Hepatocyte (in vitro differentiated cells): ENCODE data around the gene CFAP68. TPM values are rescaled to one million over a fixed set of nuclear protein-coding genes. Genes with fewer than 3 reads are reported as not detected.

Experiments used
- DNase-seq: peaks from one replicate; pipeline ENCODE4 v3.0.0-alpha.2; 2016; ENCODE audit warnings: low spot score
- H2AFZ ChIP-seq: fragments of 200-600 bp; sonication (generic); 2 replicates; pipeline ENCODE4 v1.6.0; 2016; ENCODE audit warnings: antibody characterized with exemption, mild to moderate bottlenecking
- H3K27ac ChIP-seq: fragments of 200-600 bp; sonication (generic); 2 replicates; pipeline ENCODE4 v1.5.1; 2016; ENCODE audit warnings: mild to moderate bottlenecking
- H3K27me3 ChIP-seq: fragments of 200-600 bp; sonication (generic); 2 replicates; pipeline ENCODE4 v1.6.1; 2016
- H3K36me3 ChIP-seq: fragments of 200-600 bp; sonication (generic); replicated peaks from 2 replicates; pipeline ENCODE4 v1.5.1; 2016; ENCODE audit warnings: low read depth; ENCODE audit not compliant: insufficient read depth
- H3K4me1 ChIP-seq: fragments of 200-600 bp; sonication (generic); 2 replicates; pipeline ENCODE4 v1.5.1; 2016; ENCODE audit warnings: mild to moderate bottlenecking, moderate library complexity; ENCODE audit not compliant: insufficient read depth
- H3K4me2 ChIP-seq: fragments of 200-600 bp; sonication (generic); 2 replicates; pipeline ENCODE4 v1.6.0; 2016
- H3K4me3 ChIP-seq: fragments of 200-600 bp; sonication (generic); 2 replicates; pipeline ENCODE4 v1.5.1; 2016; ENCODE audit warnings: mild to moderate bottlenecking
- H3K79me2 ChIP-seq: fragments of 200-600 bp; sonication (generic); 2 replicates; pipeline ENCODE4 v1.6.0; 2017; ENCODE audit warnings: mild to moderate bottlenecking
- H3K9me2 ChIP-seq: fragments of 200-600 bp; sonication (generic); replicated peaks from 2 replicates; pipeline ENCODE4 v1.6.0; 2017; ENCODE audit warnings: mild to moderate bottlenecking; ENCODE audit not compliant: insufficient read depth
- H3K9me3 ChIP-seq: fragments of 200-600 bp; sonication (generic); 2 replicates; pipeline ENCODE4 v1.5.1; 2016; ENCODE audit warnings: low read depth, mild to moderate bottlenecking
- H4K20me1 ChIP-seq: fragments of 200-600 bp; sonication (generic); 2 replicates; pipeline ENCODE4 v1.6.0; 2016; ENCODE audit warnings: mild to moderate bottlenecking; ENCODE audit not compliant: insufficient read depth, poor library complexity, severe bottlenecking
- EZH2 ChIP-seq: fragments of 200-600 bp; sonication (generic); IDR thresholded peaks from 2 replicates; pipeline ENCODE4 v1.6.1; 2016; ENCODE audit warnings: antibody characterized with exemption, mild to moderate bottlenecking, borderline replicate concordance
- EZH2phosphoT487 ChIP-seq: fragments of 200-600 bp; sonication (generic); IDR thresholded peaks from one replicate; pipeline ENCODE4 v1.6.1; 2018; ENCODE audit warnings: antibody characterized with exemption, mild to moderate bottlenecking, low read depth, moderate library complexity; ENCODE audit not compliant: unreplicated experiment, severe bottlenecking
- WGBS: methylation state at CpG from one replicate; pipeline ENCODE4 v1.1.6; 2016; ENCODE audit warnings: low lambda C conversion rate; ENCODE audit errors: missing lambda C conversion rate; 5-methylcytosine and 5-hydroxymethylcytosine counted together
- polyA plus RNA-seq: library from polyadenylated mRNA; unstranded; fragments of >200 nt; fragmentation: Nextera tagmentation; extraction: Ambion mirVana; gene quantifications from 2 replicates; pipeline ENCODE4 v1.2.1, GENCODE V29; 2016
- total RNA-seq: library from RNA; depleted of rRNA; stranded (reverse); fragments of >200 nt; gene quantifications from 2 replicates; pipeline ENCODE4 v1.2.3, GENCODE V29; 2014
- TF ChIP-seq, protein P1 (sequence below): fragments of 200-600 bp; sonication (generic); IDR thresholded peaks from 2 replicates; pipeline ENCODE4 v1.5.1; 2016; ENCODE audit warnings: antibody characterized with exemption, mild to moderate bottlenecking; ENCODE audit not compliant: poor library complexity

CFAP68 gene
- total and polyA plus RNA-seq, 2 experiments from 2014 or later = 21.8 to 24.6 TPM

DNA sequence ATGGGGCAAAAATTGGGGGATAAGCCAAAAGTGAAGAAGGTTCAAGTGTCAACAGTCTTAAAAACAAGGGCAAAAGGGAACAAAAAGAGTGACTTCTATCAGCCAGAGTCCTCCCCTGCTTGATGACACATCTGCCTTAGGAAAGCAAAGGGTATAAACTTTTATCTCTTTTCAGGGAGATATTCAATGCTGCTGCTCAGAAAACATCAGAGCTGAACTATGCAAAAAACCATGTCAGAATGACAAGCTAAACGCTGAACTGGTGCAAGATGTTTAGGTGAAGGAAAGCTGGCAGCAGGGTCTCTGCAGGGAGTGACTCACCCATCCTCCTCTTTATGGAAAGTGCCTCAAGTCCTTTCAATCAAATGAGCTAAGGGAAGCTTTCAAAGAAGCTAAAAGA lies 32.7 kb upstream of the CFAP68 start:
- TF ChIP-seq EZH2 (no peak), EZH2phosphoT487 (no peak)
- TF ChIP-seq, protein P1, sequence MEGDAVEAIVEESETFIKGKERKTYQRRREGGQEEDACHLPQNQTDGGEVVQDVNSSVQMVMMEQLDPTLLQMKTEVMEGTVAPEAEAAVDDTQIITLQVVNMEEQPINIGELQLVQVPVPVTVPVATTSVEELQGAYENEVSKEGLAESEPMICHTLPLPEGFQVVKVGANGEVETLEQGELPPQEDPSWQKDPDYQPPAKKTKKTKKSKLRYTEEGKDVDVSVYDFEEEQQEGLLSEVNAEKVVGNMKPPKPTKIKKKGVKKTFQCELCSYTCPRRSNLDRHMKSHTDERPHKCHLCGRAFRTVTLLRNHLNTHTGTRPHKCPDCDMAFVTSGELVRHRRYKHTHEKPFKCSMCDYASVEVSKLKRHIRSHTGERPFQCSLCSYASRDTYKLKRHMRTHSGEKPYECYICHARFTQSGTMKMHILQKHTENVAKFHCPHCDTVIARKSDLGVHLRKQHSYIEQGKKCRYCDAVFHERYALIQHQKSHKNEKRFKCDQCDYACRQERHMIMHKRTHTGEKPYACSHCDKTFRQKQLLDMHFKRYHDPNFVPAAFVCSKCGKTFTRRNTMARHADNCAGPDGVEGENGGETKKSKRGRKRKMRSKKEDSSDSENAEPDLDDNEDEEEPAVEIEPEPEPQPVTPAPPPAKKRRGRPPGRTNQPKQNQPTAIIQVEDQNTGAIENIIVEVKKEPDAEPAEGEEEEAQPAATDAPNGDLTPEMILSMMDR = no peak
- no peaks in the 10 kb centered on the region for H3K9me2 ChIP-seq
- H3K79me2 ChIP-seq = no peaks in the 10 kb centered on the region
- H3K4me3 ChIP-seq = no peak overlapping the region
- H3K9me3 ChIP-seq = no peaks in the 10 kb centered on the region
- no peak overlapping the region for H3K4me2 ChIP-seq
- 33% methylated on average over 1 of the region's 1 CpG for WGBS
- H3K36me3 ChIP-seq = no peaks in the 10 kb centered on the region
- no peak overlapping the region for H2AFZ ChIP-seq
- DNase-seq = peak; percentile 15
- peak overlapping the region; percentile 62 for H3K27ac ChIP-seq
- H4K20me1 ChIP-seq = no peaks in the 10 kb centered on the region
- no peaks in the 10 kb centered on the region for H3K4me1 ChIP-seq
- H3K27me3 ChIP-seq = no peaks in the 10 kb centered on the region

DNA sequence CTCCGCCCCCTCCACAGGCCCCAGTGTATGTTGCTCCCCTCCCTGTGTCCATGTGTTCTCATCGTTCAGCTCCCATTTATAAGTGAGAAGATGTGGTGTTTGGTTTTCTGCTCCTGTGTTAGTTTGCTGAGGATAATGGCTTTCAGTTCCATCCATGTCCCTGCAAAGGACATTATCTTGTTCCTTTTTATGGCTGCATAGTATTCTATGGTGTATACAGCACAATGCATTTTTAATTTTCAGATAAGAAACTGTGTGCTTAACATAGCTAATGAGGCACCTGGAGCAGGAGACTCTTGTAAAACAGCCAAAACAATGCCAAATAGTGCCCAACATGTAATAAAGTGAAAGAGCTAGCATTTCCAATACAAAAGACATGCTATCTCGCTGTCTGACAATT lies 29.7 kb upstream of the CFAP68 start:
- H3K4me1 ChIP-seq = no peaks in the 10 kb centered on the region
- no peaks in the 10 kb centered on the region for H4K20me1 ChIP-seq
- no peak overlapping the region for H3K4me2 ChIP-seq
- no peaks in the 10 kb centered on the region for H3K36me3 ChIP-seq
- no peaks in the 10 kb centered on the region for H3K9me3 ChIP-seq
- no peaks in the 10 kb centered on the region for H3K27me3 ChIP-seq
- no peak overlapping the region for H2AFZ ChIP-seq
- TF ChIP-seq EZH2 = no peak
- TF ChIP-seq, protein P1 = no peak
- TF ChIP-seq EZH2phosphoT487 = no peak
- no peaks in the 10 kb centered on the region for H3K9me2 ChIP-seq
- no peak overlapping the region for H3K4me3 ChIP-seq
- no peaks in the 10 kb centered on the region for H3K79me2 ChIP-seq
- H3K27ac ChIP-seq = no peak overlapping the region
- 100% methylated on average over 2 of the region's 3 CpGs for WGBS
- no peak for DNase-seq

DNA sequence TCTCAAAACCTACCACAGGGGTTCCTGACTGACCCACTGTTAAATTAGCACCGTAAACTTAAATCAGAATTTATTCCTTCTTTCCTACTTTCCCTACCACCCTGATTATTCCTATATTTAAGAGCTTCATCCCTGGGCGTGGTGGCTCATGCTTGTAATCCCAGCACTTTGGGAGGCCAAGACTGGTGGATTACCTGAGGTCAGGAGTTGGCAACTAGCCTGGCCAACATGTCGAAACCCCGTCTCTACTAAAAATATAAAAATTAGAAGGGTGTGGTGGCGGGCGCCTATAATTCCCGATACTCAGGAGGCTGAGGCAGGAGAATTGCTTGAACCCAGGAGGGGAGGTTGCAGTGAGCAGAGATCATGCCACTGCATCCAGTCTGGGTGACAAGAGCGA lies 28.3 kb upstream of the CFAP68 start:
- Histone ChIP-seq H3K4me1 (no peaks in the 10 kb centered on the region), H3K79me2 (no peaks in the 10 kb centered on the region), H3K36me3 (no peaks in the 10 kb centered on the region), H3K4me3 (no peak overlapping the region), H3K27me3 (no peaks in the 10 kb centered on the region), H3K4me2 (no peak overlapping the region), H3K27ac (no peak overlapping the region), H2AFZ (no peak overlapping the region), H4K20me1 (no peaks in the 10 kb centered on the region), H3K9me3 (no peaks in the 10 kb centered on the region), H3K9me2 (no peaks in the 10 kb centered on the region)
- 97% methylated on average over 8 of the region's 8 CpGs for WGBS
- TF ChIP-seq, protein P1 = no peak
- TF ChIP-seq EZH2phosphoT487 = no peak
- no peak for TF ChIP-seq EZH2
- DNase-seq = no peak

DNA sequence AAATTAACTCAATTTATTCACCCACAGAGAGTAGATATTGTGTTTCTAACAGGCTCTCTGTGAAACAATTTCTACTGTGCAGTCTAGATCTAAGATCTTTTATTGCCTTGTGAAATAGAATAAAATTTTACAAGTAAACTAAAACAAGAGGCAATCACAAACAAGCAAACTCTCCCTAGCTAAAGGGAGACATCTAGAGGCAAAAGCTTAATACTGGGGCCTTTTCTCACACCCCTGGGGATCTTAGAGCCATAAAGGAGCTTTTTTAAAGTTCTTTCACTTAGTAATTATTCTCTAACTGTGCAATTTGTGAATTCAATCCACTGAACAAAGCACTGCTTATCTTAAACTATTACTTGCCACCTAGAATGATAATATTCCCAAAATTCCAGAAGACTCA lies 27.7 kb upstream of the CFAP68 start:
- no peak for TF ChIP-seq EZH2
- TF ChIP-seq, protein P1 = peak; percentile 48
- no peak for TF ChIP-seq EZH2phosphoT487
- Histone ChIP-seq H3K4me3 (no peak overlapping the region), H3K27ac (no peak overlapping the region), H3K4me2 (no peak overlapping the region), H3K36me3 (no peaks in the 10 kb centered on the region), H4K20me1 (no peaks in the 10 kb centered on the region), H3K4me1 (no peaks in the 10 kb centered on the region), H2AFZ (no peak overlapping the region), H3K9me3 (no peaks in the 10 kb centered on the region), H3K79me2 (no peaks in the 10 kb centered on the region), H3K9me2 (no peaks in the 10 kb centered on the region), H3K27me3 (no peaks in the 10 kb centered on the region)
- DNase-seq = peak; percentile 14
